ENCODE results near the gene TMSB4X.

- no peak for TF ChIP-seq CTCF (IDR thresholded peaks at IDR 0.05)
- TF ChIP-seq POLR2A (IDR thresholded peaks at IDR 0.05) = no peak
- no peak for TF ChIP-seq EP300 (IDR thresholded peaks at IDR 0.05)
Observed at GRCh38 chrX:12965131-12965940, 9.6 kb upstream of the TMSB4X start.

Measured in sigmoid colon (tissue), 4 donors.